ENCODE data around the gene ANKLE1.

The ANKLE1 gene

DNA sequence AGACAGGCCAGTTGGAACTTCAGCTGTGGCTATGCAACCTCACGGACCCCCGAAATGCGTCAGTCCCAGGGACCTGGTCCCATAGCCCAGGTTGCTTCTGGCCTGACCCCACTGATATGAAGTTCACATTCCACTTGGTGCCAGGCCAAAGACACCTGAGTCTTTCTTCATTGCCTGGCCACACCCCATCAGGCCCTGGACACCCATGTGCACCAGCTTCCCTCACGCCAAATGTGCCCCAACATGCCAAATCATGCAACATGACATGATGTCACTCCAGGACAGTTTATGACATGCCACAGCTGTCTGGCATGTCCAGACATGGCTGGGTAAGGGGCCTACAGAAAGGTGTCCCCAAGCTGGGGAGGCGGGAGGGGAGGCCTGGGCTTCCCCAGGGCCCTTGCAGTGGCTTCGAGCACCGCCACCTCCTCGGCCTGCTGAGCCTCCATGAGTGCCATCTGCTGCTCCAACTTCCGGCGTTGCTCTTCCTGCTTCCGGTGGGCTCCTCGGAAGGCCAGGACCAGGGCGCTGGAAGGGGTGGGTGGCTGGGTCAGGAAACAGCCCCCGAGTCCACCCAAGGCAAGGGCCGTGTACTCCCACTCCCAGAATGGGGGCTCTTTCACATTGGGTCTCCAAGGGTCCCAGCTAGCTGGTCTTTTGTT, 31.7 kb upstream of the ANKLE1 start (continued):
- TF ChIP-seq, protein P1, sequence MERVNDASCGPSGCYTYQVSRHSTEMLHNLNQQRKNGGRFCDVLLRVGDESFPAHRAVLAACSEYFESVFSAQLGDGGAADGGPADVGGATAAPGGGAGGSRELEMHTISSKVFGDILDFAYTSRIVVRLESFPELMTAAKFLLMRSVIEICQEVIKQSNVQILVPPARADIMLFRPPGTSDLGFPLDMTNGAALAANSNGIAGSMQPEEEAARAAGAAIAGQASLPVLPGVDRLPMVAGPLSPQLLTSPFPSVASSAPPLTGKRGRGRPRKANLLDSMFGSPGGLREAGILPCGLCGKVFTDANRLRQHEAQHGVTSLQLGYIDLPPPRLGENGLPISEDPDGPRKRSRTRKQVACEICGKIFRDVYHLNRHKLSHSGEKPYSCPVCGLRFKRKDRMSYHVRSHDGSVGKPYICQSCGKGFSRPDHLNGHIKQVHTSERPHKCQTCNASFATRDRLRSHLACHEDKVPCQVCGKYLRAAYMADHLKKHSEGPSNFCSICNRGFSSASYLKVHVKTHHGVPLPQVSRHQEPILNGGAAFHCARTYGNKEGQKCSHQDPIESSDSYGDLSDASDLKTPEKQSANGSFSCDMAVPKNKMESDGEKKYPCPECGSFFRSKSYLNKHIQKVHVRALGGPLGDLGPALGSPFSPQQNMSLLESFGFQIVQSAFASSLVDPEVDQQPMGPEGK (CRISPR knock-in tag; IDR thresholded peaks at IDR 0.05; ENCODE audit: borderline replicate concordance) = no peak
- TF ChIP-seq ZNF8 (CRISPR knock-in tag; IDR thresholded peaks at IDR 0.05) (no peak), ARNTL (CRISPR knock-in tag; IDR thresholded peaks at IDR 0.05; ENCODE audit: borderline replicate concordance, low read depth) (no peak)

DNA sequence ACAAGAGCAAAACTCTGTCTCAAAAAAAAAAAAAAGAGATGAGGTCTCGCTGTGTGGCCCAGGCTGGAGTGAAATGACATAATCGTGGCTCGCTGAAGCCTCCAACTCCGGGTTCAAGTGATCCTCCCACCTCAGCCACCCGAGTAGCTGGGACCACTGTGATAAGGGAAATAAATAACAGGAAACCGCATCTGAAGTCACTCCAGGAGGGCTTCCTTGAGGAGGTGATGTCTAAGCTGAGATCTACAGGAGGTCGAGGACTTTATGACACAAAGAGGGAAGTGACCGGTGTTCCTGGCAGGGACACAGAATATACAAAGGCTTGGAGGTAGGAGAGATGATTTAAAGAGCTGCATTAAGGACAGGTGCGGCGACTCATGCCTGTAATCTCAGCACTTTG, 27.1 kb upstream of the ANKLE1 start:
- TF ChIP-seq BACH2 (CRISPR knock-in tag; IDR thresholded peaks at IDR 0.05; ENCODE audit: borderline replicate concordance) = no peak
- no peak for TF ChIP-seq ISL1 (CRISPR knock-in tag; IDR thresholded peaks at IDR 0.05)
- no peak for TF ChIP-seq ZNF8 (CRISPR knock-in tag; IDR thresholded peaks at IDR 0.05)
- TF ChIP-seq RARB (CRISPR knock-in tag; IDR thresholded peaks at IDR 0.05) = no peak
- TF ChIP-seq ARNTL (CRISPR knock-in tag; IDR thresholded peaks at IDR 0.05; ENCODE audit: borderline replicate concordance, low read depth) = no peak
- TF ChIP-seq ZFP3 (CRISPR knock-in tag; IDR thresholded peaks at IDR 0.05) = no peak
- TF ChIP-seq ZNF70 (CRISPR knock-in tag; IDR thresholded peaks at IDR 0.05) = no peak
- TF ChIP-seq CSDC2 (CRISPR knock-in tag; IDR thresholded peaks at IDR 0.05) = no peak
- no peak for TF ChIP-seq ZNF565 (CRISPR knock-in tag; conservative IDR thresholded peaks at IDR 0.05; ENCODE audit: low read depth)
- TF ChIP-seq, protein P2, sequence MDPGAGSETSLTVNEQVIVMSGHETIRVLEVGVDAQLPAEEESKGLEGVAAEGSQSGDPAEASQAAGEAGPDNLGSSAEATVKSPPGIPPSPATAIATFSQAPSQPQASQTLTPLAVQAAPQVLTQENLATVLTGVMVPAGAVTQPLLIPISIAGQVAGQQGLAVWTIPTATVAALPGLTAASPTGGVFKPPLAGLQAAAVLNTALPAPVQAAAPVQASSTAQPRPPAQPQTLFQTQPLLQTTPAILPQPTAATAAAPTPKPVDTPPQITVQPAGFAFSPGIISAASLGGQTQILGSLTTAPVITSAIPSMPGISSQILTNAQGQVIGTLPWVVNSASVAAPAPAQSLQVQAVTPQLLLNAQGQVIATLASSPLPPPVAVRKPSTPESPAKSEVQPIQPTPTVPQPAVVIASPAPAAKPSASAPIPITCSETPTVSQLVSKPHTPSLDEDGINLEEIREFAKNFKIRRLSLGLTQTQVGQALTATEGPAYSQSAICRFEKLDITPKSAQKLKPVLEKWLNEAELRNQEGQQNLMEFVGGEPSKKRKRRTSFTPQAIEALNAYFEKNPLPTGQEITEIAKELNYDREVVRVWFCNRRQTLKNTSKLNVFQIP (CRISPR knock-in tag; IDR thresholded peaks at IDR 0.05; ENCODE audit: borderline replicate concordance, low read depth) = no peak
- TF ChIP-seq SNAI2 (CRISPR knock-in tag; IDR thresholded peaks at IDR 0.05) = no peak
- ATAC-seq = no peak

DNA sequence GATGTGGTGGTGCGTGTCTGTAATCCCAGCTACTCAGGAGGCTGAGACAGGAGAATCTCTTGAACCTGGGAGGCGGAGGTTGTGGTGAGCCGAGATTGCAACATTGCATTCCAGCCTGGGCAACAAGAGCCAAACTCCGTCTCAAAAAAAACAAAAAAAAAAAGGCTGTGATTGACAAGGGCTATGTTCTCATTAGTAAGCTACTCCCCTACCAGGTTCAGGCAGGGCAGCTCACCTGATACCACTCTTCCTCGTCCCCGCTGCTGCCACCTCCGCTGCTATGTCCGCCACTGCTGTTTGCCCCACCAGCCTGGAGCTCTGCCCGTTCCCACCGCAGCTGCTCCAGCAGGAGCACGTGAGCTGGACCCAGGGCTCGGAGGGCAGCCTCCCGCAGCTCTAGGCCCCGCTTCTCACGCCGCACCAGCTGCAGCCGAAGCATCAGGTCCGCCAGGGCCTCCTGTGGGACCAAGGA, 26.5 kb upstream of the ANKLE1 start:
- TF ChIP-seq RARB (CRISPR knock-in tag; IDR thresholded peaks at IDR 0.05) (no peak), ESRRG (CRISPR knock-in tag; IDR thresholded peaks at IDR 0.05) (no peak), GLIS3 (CRISPR knock-in tag; IDR thresholded peaks at IDR 0.05) (no peak), BACH2 (CRISPR knock-in tag; IDR thresholded peaks at IDR 0.05; ENCODE audit: borderline replicate concordance) (no peak), PPARA (CRISPR knock-in tag; IDR thresholded peaks at IDR 0.05; ENCODE audit: borderline replicate concordance) (no peak), TOX (CRISPR knock-in tag; IDR thresholded peaks at IDR 0.05; ENCODE audit: borderline replicate concordance) (no peak)
- TF ChIP-seq, protein P2 (CRISPR knock-in tag; IDR thresholded peaks at IDR 0.05; ENCODE audit: borderline replicate concordance, low read depth) = no peak
- TF ChIP-seq, protein P3, sequence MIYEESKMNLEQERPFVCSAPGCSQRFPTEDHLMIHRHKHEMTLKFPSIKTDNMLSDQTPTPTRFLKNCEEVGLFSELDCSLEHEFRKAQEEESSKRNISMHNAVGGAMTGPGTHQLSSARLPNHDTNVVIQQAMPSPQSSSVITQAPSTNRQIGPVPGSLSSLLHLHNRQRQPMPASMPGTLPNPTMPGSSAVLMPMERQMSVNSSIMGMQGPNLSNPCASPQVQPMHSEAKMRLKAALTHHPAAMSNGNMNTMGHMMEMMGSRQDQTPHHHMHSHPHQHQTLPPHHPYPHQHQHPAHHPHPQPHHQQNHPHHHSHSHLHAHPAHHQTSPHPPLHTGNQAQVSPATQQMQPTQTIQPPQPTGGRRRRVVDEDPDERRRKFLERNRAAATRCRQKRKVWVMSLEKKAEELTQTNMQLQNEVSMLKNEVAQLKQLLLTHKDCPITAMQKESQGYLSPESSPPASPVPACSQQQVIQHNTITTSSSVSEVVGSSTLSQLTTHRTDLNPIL (CRISPR knock-in tag; IDR thresholded peaks at IDR 0.05; ENCODE audit: low read depth) = no peak
- ATAC-seq = no peak

DNA sequence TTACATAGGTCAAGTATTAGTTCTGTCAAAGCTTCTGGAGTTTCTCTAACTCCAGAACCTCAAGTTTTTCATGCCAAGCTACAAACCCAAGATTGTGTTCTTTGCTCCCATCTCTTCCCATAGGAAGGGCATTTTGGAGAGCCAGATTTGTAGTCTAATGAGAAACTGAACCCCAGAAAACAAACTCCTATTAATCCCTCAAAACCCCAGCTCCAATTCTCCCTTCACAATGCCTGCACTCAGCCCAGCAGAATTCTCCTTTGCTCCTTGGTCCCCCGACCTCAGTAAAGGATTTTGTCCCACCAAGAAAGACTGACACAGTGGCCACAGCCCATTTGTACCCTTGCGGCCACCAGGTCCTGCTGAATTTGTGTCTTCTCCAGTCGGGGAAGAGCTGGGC, 25.6 kb upstream of the ANKLE1 start:
- ATAC-seq = no peak
- TF ChIP-seq ZFP3 (CRISPR knock-in tag; IDR thresholded peaks at IDR 0.05) (peak; percentile 96), BACH2 (CRISPR knock-in tag; IDR thresholded peaks at IDR 0.05; ENCODE audit: borderline replicate concordance) (no peak), SNAI2 (CRISPR knock-in tag; IDR thresholded peaks at IDR 0.05) (no peak)
- TF ChIP-seq, protein P1 (CRISPR knock-in tag; IDR thresholded peaks at IDR 0.05; ENCODE audit: borderline replicate concordance) = no peak
